ENCODE results near the gene CHKA. TPM values are rescaled to one million over a fixed set of nuclear protein-coding genes. Genes with fewer than 3 reads are reported as not detected.

Gene CHKA
- 6.7 and 9.5 TPM in 2 replicates for total RNA-seq

GRCh38 chr11:68121067-68121899 lies at the start of gene CHKA:
CHKA (minus strand) TSS chr11:68121388; CDS start chr11:68121177, 211 bp downstream.

GRCh38 chr11:68038718-68039525 lies 82.3 kb downstream of the CHKA start, which contains the start of gene TCIRG1:
TCIRG1 (plus strand) TSS chr11:68039025; CDS start chr11:68041272, 2,247 bp downstream.

GRCh38 chr11:68030318-68031143 lies 90.7 kb downstream of the CHKA start, which contains the start of gene NDUFS8:
NDUFS8 (plus strand) TSS chr11:68030681; CDS start chr11:68032152, 1,471 bp downstream.

GRCh38 chr11:68010090-68011041 lies 110.8 kb downstream of the CHKA start, which contains the start of gene ALDH3B1:
ALDH3B1 (plus strand) TSS chr11:68010327; CDS start chr11:68015298, 4,971 bp downstream.

DNA sequence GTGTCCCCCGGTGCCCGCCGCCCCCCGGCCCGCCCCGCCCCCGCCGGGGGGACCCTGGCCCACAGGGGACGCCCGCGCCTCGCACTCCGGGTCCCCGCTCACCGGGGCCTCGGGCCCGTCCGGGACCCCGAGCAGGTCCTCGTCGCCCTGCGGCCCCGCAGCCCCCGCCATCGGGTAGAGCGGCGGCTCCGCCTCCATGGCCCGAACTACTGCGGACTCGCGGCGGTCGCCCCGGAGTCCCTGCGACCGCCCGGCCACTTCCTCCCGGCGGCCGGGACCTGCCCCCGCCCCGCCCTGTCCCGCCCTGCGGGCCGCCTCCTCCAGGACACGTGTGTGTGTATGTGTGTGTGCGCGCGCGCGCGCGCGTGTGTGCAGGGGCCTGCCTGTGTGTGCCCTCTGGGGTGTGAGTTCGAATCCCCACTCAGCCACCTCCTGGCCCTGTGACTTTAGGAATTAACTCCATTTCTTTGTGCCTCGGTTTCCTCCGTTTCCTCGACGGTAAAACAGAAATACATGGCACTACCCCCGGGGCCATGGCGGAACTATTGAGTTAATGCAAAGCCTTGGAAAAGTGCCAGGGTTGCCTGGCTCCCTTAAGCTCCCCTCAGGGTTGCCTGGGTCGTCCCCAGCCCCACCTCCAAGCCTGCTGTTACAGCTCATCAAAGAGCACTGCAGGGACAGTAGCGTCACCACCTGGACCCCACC lies 117.2 kb downstream of the CHKA start, which contains the start of gene UNC93B1:
Gene UNC93B1, minus strand, starts transcription at position 252 of the 705 bp plus-strand sequence. Its CDS starts 54 bp downstream, at position 198.

Other genes with a start within 250 kb of the CHKA start
- 17.3 and 17.7 TPM in 2 replicates for gene UNC93B1, start 117.3 kb downstream of the CHKA start, total RNA-seq
- 61.7 and 66.1 TPM in 2 replicates for gene ALDH3B1, start 111.1 kb downstream of the CHKA start, total RNA-seq
- gene NDUFS8, start 90.7 kb downstream of the CHKA start, total RNA-seq = 233 TPM in 2 replicates
- 116 and 151 TPM in 2 replicates for gene TCIRG1, start 82.4 kb downstream of the CHKA start, total RNA-seq
- gene KMT5B, start 91.9 kb upstream of the CHKA start, total RNA-seq = 7.8 and 11.7 TPM in 2 replicates
- gene C11orf24, start 150.6 kb upstream of the CHKA start, total RNA-seq = 75.1 and 94.8 TPM in 2 replicates
- 14.4 and 16.4 TPM in 2 replicates for gene LRP5, start 191.2 kb upstream of the CHKA start, total RNA-seq